Fibroblast of skin of right biceps (primary cell): ENCODE results near the gene FAM216B.

Experiments
- DNase-seq: peaks from one replicate; pipeline ENCODE4 v3.0.0-alpha.2; 2013

The FAM216B gene

DNA sequence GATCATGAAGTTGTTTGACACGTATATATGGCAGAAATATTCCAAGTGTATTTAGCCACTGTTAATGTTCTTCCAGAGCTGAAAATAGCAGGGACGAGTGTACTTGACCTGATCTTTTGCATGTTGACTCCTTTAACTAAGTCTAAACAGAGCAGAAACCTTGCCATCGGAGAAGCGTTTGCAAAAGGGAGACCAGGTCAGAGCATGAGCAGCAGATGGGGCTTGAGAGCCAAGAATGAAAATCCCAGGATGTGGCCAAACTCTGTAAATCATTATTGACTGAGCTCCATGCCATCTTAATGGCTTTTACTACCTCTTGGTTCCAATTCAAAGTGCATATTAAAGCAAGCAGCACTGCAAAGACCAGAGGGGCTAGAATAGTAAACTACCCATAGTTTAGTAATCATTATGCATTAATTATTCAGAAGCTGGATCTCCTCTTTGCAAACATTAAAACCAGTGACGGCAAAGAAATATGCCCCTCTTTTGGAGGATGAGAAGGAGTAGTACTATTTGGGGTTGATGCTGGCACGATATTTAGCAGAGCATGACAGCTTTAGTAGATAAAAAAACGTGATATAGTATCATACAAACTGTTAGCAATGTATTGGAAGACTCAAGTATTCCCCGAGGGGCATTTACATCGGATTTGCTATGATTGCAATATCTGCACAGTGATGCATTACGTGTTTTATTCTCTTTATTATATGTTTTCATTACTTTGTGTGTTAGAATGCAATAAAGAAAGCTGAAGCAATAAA is 55.7 kb downstream of the FAM216B start:
- DNase-seq, result peak; percentile 89
